HEK293T (cell line): ENCODE measurements around the gene AGBL4.

ENCODE experiments used
- CTCF ChIA-PET: fragments of 350-600 bp; formaldehyde crosslinking; extraction: SDS; loops from one replicate; lab custom pipeline; 2021; ENCODE audit warnings: antibody characterized with exemption, inconsistent platforms; lab: Yijun Ruan, JAX
- POLR2A ChIA-PET: fragments of 350-600 bp; formaldehyde crosslinking; extraction: SDS; loops from one replicate; lab custom pipeline; 2020; ENCODE audit warnings: antibody characterized with exemption, inconsistent platforms; lab: Yijun Ruan, JAX
- DNase-seq: peaks from one replicate; pipeline ENCODE4 v3.0.0; 2012; ENCODE audit warnings: mixed read lengths; ENCODE audit errors: extremely low spot score
- ARNT ChIP-seq: fragments of 450-650 bp; IDR thresholded peaks from 2 replicates; pipeline ENCODE4 v1.6.1; 2017; ENCODE audit warnings: mild to moderate bottlenecking
- BHLHE40 ChIP-seq: fragments of 450-650 bp; IDR thresholded peaks from 2 replicates; pipeline ENCODE4 v1.6.1; 2016; ENCODE audit warnings: mild to moderate bottlenecking, moderate library complexity, borderline replicate concordance
- CTBP1 ChIP-seq: fragments of 450-650 bp; IDR thresholded peaks from 2 replicates; pipeline ENCODE4 v1.6.1; 2016; ENCODE audit warnings: borderline replicate concordance
- ELF4 ChIP-seq: fragments of 450-650 bp; IDR thresholded peaks from 2 replicates; pipeline ENCODE4 v1.6.1; 2017; ENCODE audit warnings: antibody characterized with exemption
- FOXA1 ChIP-seq: fragments of 450-650 bp; IDR thresholded peaks from 2 replicates; pipeline ENCODE4 v1.6.1; 2016; ENCODE audit warnings: mild to moderate bottlenecking
- FOXK2 ChIP-seq: fragments of 450-650 bp; IDR thresholded peaks from 2 replicates; pipeline ENCODE4 v1.6.1; 2016; ENCODE audit warnings: mild to moderate bottlenecking
- FOXM1 ChIP-seq: fragments of 450-650 bp; IDR thresholded peaks from 2 replicates; pipeline ENCODE4 v1.6.1; 2017; ENCODE audit warnings: mild to moderate bottlenecking, borderline replicate concordance
- HDGF ChIP-seq: fragments of 450-650 bp; IDR thresholded peaks from 2 replicates; pipeline ENCODE4 v1.6.1; 2017; ENCODE audit warnings: antibody characterized with exemption, borderline replicate concordance
- L3MBTL2 ChIP-seq: fragments of 450-650 bp; conservative IDR thresholded peaks from 2 replicates; pipeline ENCODE4 v1.6.1; 2016; ENCODE audit warnings: mild to moderate bottlenecking
- LEF1 ChIP-seq: fragments of 450-650 bp; IDR thresholded peaks from 2 replicates; pipeline ENCODE4 v1.6.1; 2017; ENCODE audit warnings: mild to moderate bottlenecking, borderline replicate concordance
- NFRKB ChIP-seq: fragments of 450-650 bp; IDR thresholded peaks from 2 replicates; pipeline ENCODE4 v1.6.1; 2016; ENCODE audit warnings: mild to moderate bottlenecking, moderate library complexity
- SP1 ChIP-seq: fragments of 450-650 bp; IDR thresholded peaks from 2 replicates; pipeline ENCODE4 v1.6.1; 2017
- SUZ12 ChIP-seq: fragments of 450-650 bp; IDR thresholded peaks from 2 replicates; pipeline ENCODE4 v1.6.1; 2016; ENCODE audit warnings: mild to moderate bottlenecking
- TARDBP ChIP-seq: fragments of 450-650 bp; IDR thresholded peaks from 2 replicates; pipeline ENCODE4 v1.6.1; 2016
- ZNF384 ChIP-seq: fragments of 450-650 bp; IDR thresholded peaks from 2 replicates; pipeline ENCODE4 v1.6.1; 2016
- TF ChIP-seq, protein P1 (sequence below): fragments of 450-650 bp; IDR thresholded peaks from 2 replicates; pipeline ENCODE4 v1.6.1; 2016

The AGBL4 gene

DNA sequence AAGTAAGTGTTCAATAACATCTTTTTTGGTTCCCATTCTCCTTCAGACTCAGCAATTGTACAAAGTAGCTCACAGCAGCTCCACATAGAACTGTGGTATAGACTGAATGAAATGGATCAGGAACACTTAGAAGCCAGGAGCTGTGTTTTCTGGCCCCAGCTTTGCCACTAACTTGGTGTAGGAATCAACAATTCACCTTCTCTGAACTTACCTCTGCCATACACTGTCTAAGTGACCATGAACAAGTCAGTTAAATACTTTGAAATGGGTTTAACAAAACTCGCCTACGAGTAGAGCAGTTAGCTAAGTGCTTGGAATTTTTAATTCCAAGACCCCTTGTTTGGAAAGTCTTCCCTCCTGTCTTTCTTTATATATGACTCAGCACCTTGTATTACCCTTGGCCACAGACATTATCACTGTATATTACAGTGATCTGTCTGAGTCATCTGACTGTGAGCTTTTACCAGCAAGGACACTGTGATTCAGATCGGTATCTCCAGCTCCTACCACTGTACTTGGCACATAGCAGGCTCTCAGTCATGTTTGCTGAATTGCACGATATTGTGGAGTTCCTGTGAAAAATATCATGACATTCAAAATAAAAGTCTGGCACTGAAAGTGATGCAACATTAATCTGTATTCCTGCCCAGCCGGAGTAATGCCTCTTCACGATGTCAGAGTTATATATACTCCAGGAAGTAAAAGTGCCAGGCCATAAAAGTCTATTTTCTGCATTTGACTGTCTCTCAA is 1145.4 kb downstream of the AGBL4 start:
- no peak for DNase-seq

DNA sequence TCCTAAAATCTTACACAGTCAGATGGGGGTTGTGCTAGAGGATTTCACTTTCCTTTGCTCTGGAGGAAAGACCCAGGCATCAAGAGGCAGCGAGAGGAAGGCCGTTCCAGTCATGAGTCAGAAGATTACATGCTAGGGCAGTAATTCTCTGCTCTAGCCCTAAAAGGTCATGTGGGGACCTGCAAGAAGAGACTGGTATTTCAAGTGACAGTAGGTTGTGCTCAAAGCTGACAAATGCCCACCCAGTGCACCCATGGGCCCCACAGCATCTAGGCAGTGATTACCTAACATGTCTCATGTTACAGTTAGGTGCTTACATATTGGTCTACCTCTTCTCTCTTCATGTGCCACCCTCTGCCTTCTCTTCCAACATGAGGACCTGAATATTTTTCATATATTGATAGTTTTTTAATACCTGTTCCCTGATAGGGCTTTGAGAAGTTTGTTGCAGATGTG is 1147.4 kb downstream of the AGBL4 start:
- CTCF ChIA-PET = no interaction called here
- DNase-seq = no peak
- TF ChIP-seq FOXK2 (no peak), SUZ12 (no peak), ZNF384 (no peak), L3MBTL2 (no peak), HDGF (no peak), TARDBP (no peak)
- POLR2A ChIA-PET = no interaction called here

More for the DNA sequence above, 1145.4 kb downstream of the AGBL4 start:
- no peak for TF ChIP-seq ELF4
- TF ChIP-seq, protein P1, sequence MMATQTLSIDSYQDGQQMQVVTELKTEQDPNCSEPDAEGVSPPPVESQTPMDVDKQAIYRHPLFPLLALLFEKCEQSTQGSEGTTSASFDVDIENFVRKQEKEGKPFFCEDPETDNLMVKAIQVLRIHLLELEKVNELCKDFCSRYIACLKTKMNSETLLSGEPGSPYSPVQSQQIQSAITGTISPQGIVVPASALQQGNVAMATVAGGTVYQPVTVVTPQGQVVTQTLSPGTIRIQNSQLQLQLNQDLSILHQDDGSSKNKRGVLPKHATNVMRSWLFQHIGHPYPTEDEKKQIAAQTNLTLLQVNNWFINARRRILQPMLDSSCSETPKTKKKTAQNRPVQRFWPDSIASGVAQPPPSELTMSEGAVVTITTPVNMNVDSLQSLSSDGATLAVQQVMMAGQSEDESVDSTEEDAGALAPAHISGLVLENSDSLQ = no peak
- TF ChIP-seq FOXK2 = no peak
- no peak for TF ChIP-seq L3MBTL2
- no peak for TF ChIP-seq ZNF384
- no peak for TF ChIP-seq SUZ12
- ChIA-PET CTCF (no interaction called here), POLR2A (no interaction called here)

DNA sequence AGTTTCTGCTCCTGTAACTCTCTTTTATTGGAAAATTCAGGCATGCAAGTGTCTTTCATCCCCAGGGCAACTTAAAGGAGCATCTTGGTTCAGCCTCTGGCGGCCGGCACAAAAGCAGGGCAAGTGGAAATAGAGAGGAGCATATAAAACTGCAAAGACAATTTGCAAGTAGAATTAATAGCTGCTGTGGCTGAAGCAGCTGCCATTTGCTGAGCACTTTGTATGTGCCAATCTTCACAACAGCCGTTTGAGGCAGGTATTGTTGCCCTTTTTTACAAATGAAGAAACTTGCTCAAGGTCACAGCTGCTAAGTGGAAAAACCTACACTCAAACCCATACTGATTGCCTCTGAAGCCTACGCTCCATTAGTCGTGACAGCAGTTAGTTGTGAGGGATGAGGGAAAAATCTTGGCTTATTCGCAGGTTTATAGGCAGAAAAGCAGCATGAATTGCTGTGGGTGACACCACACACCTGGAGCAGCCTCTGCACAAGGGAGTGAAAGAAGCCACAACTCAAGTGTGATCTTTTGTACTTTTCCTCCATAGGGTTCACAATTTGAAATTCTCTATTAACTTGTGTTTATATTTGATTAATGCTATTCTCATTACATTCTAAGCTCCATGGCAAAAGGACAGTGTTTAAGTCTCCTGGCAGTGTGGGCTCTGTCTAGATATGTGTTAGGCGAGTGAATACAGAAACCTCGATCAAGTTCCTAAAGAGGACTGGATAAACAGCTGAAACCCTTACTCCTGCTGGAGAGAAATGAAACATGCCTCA is 1148.0 kb downstream of the AGBL4 start:
- no peak for DNase-seq
- TF ChIP-seq CTBP1 (no peak), ZNF384 (no peak), ARNT (no peak), FOXM1 (no peak), FOXA1 (no peak), FOXK2 (no peak), SP1 (no peak), TARDBP (no peak), NFRKB (no peak), LEF1 (no peak)
- CTCF ChIA-PET = no interaction called here
- POLR2A ChIA-PET = no interaction called here

DNA sequence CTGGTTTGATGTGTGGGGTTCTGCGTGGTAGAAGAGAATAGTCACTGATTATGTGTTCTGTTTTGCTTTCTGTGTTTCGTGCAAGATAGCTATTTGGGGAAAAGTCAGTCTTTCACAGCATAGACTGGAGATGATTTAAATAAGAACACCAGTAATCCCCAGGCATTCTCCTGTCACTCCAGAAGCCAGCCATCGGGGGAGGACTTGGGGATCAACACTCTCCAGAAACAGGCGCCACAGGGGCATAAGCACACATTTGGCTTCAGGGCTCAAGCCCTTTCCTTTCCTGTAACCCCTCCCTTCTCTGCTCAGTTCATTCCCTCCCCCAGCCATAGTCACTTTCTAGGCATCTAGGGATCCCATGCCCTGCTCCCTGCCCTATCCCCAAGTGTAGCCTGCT is 1149.8 kb downstream of the AGBL4 start:
- ChIA-PET CTCF (no interaction called here), POLR2A (no interaction called here)
- no peak for DNase-seq
- no peak for TF ChIP-seq CTBP1
- TF ChIP-seq FOXA1 = no peak
- no peak for TF ChIP-seq BHLHE40
- TF ChIP-seq ZNF384 = no peak
- TF ChIP-seq LEF1 = no peak
- TF ChIP-seq ELF4 = no peak
- TF ChIP-seq TARDBP = no peak
- no peak for TF ChIP-seq ARNT
- TF ChIP-seq NFRKB = no peak
- no peak for TF ChIP-seq SUZ12
- no peak for TF ChIP-seq L3MBTL2
- TF ChIP-seq FOXK2 = no peak

DNA sequence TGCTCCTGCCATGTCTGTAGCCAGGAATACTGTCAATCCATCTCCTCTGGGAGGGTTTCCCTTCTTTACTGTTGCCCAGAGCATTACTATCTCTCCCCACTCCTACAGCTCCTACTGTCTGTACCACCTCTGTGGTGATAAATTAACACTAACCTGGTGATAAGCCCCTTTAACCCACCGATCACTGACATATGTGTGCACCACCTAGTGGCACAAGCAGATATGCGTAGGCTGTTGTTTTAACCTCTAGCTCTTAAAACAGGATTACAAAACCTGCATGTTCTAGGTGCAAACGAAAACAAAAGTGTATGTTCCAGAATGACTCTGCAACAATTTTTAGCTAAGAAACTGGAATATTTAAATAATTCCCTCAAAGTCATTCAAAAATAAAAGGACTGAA is 1153.2 kb downstream of the AGBL4 start:
- DNase-seq = peak; percentile 19
- ChIA-PET CTCF (interaction anchor here (0.6 to 1.1 kb wide), 5 partner anchors 38 to 98 kb away, joined by 3 to 6 read pairs (median 4); no protein-coding TSS in a partner anchor), POLR2A (no interaction called here)
- TF ChIP-seq BHLHE40 = no peak

DNA sequence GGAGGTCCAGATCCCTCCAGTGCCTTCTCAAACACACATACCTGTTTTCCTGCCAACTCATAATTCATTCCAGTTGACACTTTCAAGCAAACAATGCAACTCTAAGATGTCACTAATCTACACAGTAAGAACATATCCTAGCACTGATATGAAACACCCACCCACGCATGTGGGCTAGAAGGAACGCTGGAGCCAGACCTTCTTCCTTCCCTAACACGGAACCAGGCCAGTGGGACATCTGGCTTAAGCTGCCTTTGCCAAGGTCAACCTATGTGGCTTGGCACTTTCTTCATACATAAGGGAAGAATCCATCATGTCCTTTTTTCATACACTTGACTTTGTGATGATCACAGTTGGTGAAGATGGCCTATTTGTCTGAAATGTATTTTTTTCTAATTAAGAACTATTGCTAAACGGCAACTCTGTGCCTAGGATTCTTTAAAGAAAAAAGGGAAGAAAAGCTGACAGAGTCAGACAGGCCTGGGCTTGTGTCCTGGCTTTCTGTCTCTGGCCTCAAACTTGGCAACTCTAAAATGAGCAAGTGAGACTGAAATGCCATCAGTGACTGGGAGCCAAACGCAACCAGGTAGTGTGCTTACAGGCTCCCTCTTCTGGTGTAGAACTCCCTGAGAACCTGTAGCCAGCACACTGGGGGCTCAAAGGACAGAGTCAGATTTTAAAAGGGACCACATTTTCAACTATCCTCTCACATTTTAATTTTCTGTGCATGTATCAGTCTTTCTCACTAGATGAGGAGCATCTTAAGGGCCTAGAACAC is 1154.4 kb downstream of the AGBL4 start:
- no peak for TF ChIP-seq HDGF
- TF ChIP-seq ELF4 = no peak
- no peak for TF ChIP-seq SP1
- TF ChIP-seq NFRKB = no peak
- no peak for TF ChIP-seq FOXA1
- TF ChIP-seq LEF1 = no peak
- no peak for TF ChIP-seq ARNT
- no peak for TF ChIP-seq TARDBP
- no peak for TF ChIP-seq SUZ12
- TF ChIP-seq FOXK2 = no peak
- no peak for TF ChIP-seq ZNF384
- no peak for TF ChIP-seq L3MBTL2
- TF ChIP-seq BHLHE40 = no peak
- TF ChIP-seq FOXM1 = no peak
- TF ChIP-seq CTBP1 = no peak
- TF ChIP-seq, protein P1 = no peak
- CTCF ChIA-PET = no interaction called here
- POLR2A ChIA-PET = no interaction called here
- DNase-seq = no peak
